Calu3 (cell line): ENCODE measurements around the gene ZSCAN22. TPM values are rescaled to one million over a fixed set of nuclear protein-coding genes. Genes with fewer than 3 reads are reported as not detected.
"Not testable (repeated sequence)": the region's sequence is repeated elsewhere in the genome, so short reads cannot be mapped to it uniquely, and the experiment has no call there.

Source experiments
- BruUV-seq: library from RNA; stranded (reverse); fragments of 400-500 nt; replicated peaks from 2 replicates; lab custom pipeline; 2021; lab: Mats Ljungman, UMichigan
- CTCF ChIA-PET: fragments of 300-600 bp; sonication (Branson Sonifier 250); formaldehyde crosslinking; loops from one replicate; lab custom pipeline; 2022; ENCODE audit warnings: antibody characterized with exemption; lab: Charles Lee
- DNase-seq: peaks from one replicate; pipeline ENCODE4 v3.0.0; 2022
- H3K27ac Mint-ChIP-seq: one replicate; pipeline ENCODE4 v1.8.0; 2022; ENCODE audit warnings: mixed read lengths; ENCODE audit not compliant: unreplicated experiment
- H3K27me3 Mint-ChIP-seq: one replicate; pipeline ENCODE4 v1.8.0; 2022; ENCODE audit warnings: mixed read lengths; ENCODE audit not compliant: unreplicated experiment
- H3K36me3 Mint-ChIP-seq: one replicate; pipeline ENCODE4 v1.8.0; 2022; ENCODE audit warnings: mild to moderate bottlenecking, moderate library complexity, mixed read lengths; ENCODE audit not compliant: insufficient read depth, unreplicated experiment
- H3K4me1 Mint-ChIP-seq: one replicate; pipeline ENCODE4 v1.8.0; 2022; ENCODE audit warnings: mild to moderate bottlenecking, low read depth, mixed read lengths; ENCODE audit not compliant: unreplicated experiment
- H3K4me3 Mint-ChIP-seq: one replicate; pipeline ENCODE4 v1.8.0; 2022; ENCODE audit warnings: mild to moderate bottlenecking, low read depth, moderate library complexity, mixed read lengths; ENCODE audit not compliant: unreplicated experiment
- H3K9me3 Mint-ChIP-seq: one replicate; pipeline ENCODE4 v1.8.0; 2022; ENCODE audit warnings: low read depth, mixed read lengths; ENCODE audit not compliant: unreplicated experiment
- CTCF ChIP-seq: fragments of 200-600 bp; IDR thresholded peaks from one replicate; pipeline ENCODE4 v1.8.0; 2022; ENCODE audit warnings: antibody characterized with exemption; ENCODE audit not compliant: unreplicated experiment
- intact Hi-C: fragments of 100-400 bp; cut with micrococcal nuclease; formaldehyde crosslinking; loops from one replicate; pipeline ENCODE4 v1.10.0; 2022; ENCODE audit not compliant: unreplicated experiment
- total RNA-seq: library from RNA; stranded (reverse); gene quantifications from 2 replicates; pipeline ENCODE4 v1.2.3, GENCODE V29; 2022

Gene ZSCAN22
- total RNA-seq, 1 experiment from 2014 or later, result 4.6 TPM

GRCh38 chr19:58367698-58368454 lies 41.1 kb downstream of the ZSCAN22 start:
- H3K9me3 Mint-ChIP-seq, result no peaks in the 10 kb centered on the region
- no peak overlapping the region for H3K27ac Mint-ChIP-seq
- H3K36me3 Mint-ChIP-seq, result peaks cover 8% of the 10 kb centered on the region
- no peak for TF ChIP-seq CTCF
- no TSS peak for BruUV-seq
- no peaks in the 10 kb centered on the region for H3K27me3 Mint-ChIP-seq
- H3K4me1 Mint-ChIP-seq, result no peaks in the 10 kb centered on the region
- intact Hi-C loops, result no loop called here
- DNase-seq, result no peak
- CTCF ChIA-PET, result no interaction called here
- H3K4me3 Mint-ChIP-seq, result no peak overlapping the region

- Mint-ChIP-seq H3K4me1 (no peaks in the 10 kb centered on the region), H3K27ac (no peak overlapping the region), H3K27me3 (no peaks in the 10 kb centered on the region), H3K4me3 (no peak overlapping the region), H3K36me3 (peaks cover 4% of the 10 kb centered on the region), H3K9me3 (no peaks in the 10 kb centered on the region)
- intact Hi-C loops, result no loop called here
- no TSS peak for BruUV-seq
- DNase-seq, result no peak
- TF ChIP-seq CTCF, result no peak
- CTCF ChIA-PET, result interaction anchor here (0.6 kb wide), 1 partner anchor 117 kb away, joined by 4 read pairs; no protein-coding TSS in a partner anchor
These were observed 42.0 kb downstream of the ZSCAN22 start for GRCh38 chr19:58368561-58369360.

GRCh38 chr19:58372311-58373133 lies 45.7 kb downstream of the ZSCAN22 start:
- no peak for TF ChIP-seq CTCF
- intact Hi-C loops, result no loop called here
- no peaks in the 10 kb centered on the region for H3K27me3 Mint-ChIP-seq
- no peak overlapping the region for H3K27ac Mint-ChIP-seq
- DNase-seq, result no peak
- CTCF ChIA-PET, result interaction anchor here (0.6 kb wide), 1 partner anchor 118 kb away, joined by 3 read pairs; no protein-coding TSS in a partner anchor
- H3K4me1 Mint-ChIP-seq, result no peaks in the 10 kb centered on the region
- no peak overlapping the region for H3K4me3 Mint-ChIP-seq
- peaks cover 4% of the 10 kb centered on the region for H3K9me3 Mint-ChIP-seq
- BruUV-seq, result no TSS peak
- peaks cover 11% of the 10 kb centered on the region for H3K36me3 Mint-ChIP-seq

GRCh38 chr19:58374200-58374599 lies 47.4 kb downstream of the ZSCAN22 start:
- Mint-ChIP-seq H3K27ac (no peak overlapping the region), H3K36me3 (peaks cover 12% of the 10 kb centered on the region), H3K9me3 (peaks cover 4% of the 10 kb centered on the region), H3K4me1 (no peaks in the 10 kb centered on the region), H3K4me3 (no peak overlapping the region), H3K27me3 (no peaks in the 10 kb centered on the region)
- intact Hi-C loops, result no loop called here
- CTCF ChIA-PET, result no interaction called here
- TF ChIP-seq CTCF, result no peak
- DNase-seq, result no peak
- BruUV-seq, result no TSS peak

GRCh38 chr19:58376724-58377123 lies 49.9 kb downstream of the ZSCAN22 start:
- H3K27me3 Mint-ChIP-seq, intact Hi-C loops, H3K9me3 Mint-ChIP-seq, DNase-seq, H3K27ac Mint-ChIP-seq, H3K4me1 Mint-ChIP-seq, BruUV-seq, H3K4me3 Mint-ChIP-seq: not testable (repeated sequence)
- H3K36me3 Mint-ChIP-seq, result peaks cover 32% of the 10 kb centered on the region
- CTCF ChIA-PET, result interaction anchor here (0.7 kb wide), 1 partner anchor 36 kb away, joined by 6 read pairs; no protein-coding TSS in a partner anchor
